NCI-H128 (cell line): ENCODE data around the gene OR1D2.
"Not testable (repeated sequence)": the region's sequence is repeated elsewhere in the genome, so short reads cannot be mapped to it uniquely, and the experiment has no call there.

Experiments
- DNase-seq: peaks from one replicate; lab custom pipeline; 2025; ENCODE audit not compliant: unreplicated experiment; lab: John Stamatoyannopoulos, UW

OR1D2 gene, protein sequence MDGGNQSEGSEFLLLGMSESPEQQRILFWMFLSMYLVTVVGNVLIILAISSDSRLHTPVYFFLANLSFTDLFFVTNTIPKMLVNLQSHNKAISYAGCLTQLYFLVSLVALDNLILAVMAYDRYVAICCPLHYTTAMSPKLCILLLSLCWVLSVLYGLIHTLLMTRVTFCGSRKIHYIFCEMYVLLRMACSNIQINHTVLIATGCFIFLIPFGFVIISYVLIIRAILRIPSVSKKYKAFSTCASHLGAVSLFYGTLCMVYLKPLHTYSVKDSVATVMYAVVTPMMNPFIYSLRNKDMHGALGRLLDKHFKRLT

GRCh38 chr17:3104322-3104721, at the start of gene OR1D2:
OR1D2 (minus strand) TSS chr17:3104422; CDS start chr17:3092996, 11,426 bp downstream.
- no peak for DNase-seq

DNA sequence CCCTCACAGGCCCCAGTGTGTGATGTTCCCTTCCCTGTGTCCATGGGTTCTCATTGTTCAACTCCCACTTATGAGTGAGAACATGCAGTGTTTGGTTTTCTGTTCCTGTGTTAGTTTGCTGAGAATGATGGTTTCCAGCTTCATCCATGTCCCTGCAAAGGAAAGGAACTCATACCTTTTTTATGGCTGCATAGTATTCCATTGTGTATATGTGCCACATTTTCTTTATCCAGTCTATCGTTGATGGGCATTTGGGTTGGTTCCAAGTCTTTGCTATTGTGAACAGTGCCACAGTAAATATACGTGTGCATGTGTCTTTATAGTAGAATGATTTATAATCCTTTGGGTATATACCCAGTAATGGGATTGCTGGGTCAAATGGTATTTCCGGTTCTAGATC, 33.3 kb upstream of the OR1D2 start:
- not testable (repeated sequence) for DNase-seq

DNA sequence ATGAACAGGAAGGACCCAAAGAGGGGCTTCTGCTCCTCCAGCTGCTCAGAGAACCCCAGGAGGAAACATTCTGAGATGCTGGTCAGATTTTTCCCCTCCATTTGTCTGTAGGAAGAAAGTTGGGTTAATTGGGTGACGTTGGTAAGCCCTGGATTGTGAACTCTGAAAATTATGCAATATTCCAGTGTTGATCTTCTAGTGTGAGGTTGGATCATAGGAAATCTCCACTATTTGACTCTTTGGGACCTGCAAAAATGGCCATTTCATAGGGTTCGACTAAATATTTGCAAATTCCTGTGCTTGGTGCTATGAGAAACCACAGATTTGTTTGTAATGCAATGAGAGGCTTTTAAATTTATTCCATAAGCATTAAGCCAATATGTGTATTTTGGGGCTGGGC, 23.2 kb upstream of the OR1D2 start, which contains the start of gene OR1G1:
Gene OR1G1 (minus strand): TSS at position 101 of the 400 bp plus-strand sequence. CDS start 0 bp downstream, at position 101.
- no peak for DNase-seq

GRCh38 chr17:3073850-3074249, 30.4 kb downstream of the OR1D2 start:
- DNase-seq, result not testable (repeated sequence)

DNA sequence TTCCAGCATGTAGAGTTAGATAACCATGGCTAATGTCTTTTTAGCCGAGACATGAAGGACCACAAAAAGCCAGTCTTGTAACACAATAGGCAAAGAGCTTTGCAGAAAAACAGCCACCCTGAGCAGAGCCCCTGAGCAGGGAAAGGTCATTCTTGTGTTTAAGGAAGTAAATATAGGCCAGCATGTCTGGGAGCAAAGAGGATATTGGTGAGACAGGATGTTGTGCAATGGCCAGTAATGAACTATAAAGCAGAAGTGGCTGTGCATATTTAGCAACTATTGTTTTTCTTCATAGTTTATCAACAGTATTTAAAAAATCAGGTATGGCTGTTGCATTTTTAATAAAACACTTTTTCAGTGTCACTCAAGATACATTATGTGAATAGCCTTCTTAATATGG, 39.0 kb downstream of the OR1D2 start:
- not testable (repeated sequence) for DNase-seq

GRCh38 chr17:3063507-3063906, 40.7 kb downstream of the OR1D2 start, which contains the start of gene OR1D5:
OR1D5 (minus strand) TSS chr17:3063607; CDS start chr17:3063607, 0 bp downstream.
- DNase-seq, result not testable (repeated sequence)

DNA sequence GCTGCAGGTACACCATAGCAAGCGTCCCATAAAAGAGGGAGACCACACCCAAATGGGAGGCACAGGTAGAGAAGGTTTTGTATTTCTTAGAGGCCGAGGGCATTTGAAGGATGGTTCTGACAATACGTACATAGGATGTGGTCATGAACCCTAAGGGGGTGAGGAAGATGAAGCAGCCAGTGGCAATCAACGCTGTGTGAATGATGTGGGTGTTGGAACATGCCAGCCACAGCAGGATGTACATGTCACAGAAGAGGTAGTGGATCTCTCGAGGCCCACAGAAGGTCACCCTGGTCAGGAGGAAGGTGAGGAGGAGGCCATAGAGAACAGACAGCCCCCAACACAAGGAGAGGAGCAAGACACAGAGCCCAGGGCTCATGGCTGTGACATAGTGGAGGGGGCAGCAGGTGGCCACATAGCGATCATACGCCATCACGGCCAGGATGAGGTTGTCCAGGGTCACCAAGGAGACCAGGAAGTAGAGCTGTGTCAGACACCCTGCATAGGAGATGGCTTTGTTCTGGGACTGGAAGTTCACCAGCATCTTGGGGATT, 41.3 kb downstream of the OR1D2 start:
- not testable (repeated sequence) for DNase-seq

- DNase-seq, result not testable (repeated sequence)
These were observed 49.4 kb downstream of the OR1D2 start for GRCh38 chr17:3054868-3055267.

DNA sequence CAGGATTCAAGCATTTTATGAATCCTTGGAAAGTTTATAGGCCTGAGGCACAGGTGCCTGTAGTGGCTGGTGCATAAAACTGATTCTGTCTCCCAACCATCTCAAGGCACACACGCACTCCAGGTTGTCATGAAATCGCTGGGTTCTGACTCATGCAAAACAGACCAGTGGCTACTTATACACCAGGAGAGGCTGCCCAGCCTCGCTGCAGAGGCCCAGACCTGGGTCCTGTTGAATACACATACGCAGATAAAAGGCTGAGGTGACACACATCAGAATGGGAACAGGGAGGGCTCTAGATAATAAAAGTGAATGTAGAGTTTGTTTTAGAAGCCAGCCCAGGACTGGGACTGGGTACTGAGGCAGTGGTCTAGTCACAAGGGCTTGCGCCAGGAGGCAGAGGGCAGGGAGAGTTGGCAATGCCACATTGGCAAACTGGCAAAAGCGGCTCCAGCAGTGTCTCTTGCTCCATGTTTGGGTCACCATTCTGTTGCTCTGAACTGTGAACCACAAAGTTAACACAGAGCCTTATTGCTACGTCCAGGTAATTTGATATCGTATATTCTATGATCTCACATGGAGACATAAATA, 54.4 kb downstream of the OR1D2 start:
- no peak for DNase-seq

DNA sequence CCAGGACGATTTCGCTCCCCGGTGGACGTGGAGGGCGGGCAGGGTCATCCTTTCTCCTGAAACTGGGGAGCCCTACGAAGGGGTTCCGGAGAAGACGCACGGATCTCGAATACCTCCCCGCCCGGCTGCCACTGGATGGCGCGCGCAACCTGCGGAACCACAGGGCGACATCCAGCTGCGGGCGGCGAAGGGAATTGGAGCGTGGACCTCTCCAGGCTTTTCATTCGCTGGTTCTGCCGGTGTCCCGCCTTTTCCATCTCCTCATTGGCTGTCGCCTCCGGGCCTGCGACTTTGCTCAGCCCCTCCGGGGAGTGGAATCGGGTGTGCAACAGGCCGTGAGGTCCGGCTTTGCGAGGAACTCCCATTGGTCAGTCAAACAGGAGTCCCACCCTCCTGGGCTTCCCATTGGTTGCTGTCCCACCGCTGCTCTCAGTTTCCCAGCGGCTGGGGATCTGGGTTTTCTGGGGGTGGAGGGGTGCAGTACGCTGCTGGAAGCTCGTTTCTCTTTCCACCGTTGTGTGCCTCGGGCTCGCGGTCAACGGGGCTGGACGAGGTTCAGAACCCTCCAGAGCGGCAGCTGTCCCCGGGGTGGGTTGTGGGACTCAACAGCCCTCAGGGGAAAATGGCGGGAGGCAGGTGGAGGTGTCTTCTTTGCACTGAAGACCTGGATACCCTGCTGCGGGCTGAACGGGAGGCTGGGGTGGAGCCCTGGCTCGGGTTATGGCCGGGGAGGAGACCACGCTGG, 55.3 kb downstream of the OR1D2 start:
- DNase-seq, result peak; percentile 79

- DNase-seq, result no peak
These were observed 57.5 kb downstream of the OR1D2 start for GRCh38 chr17:3046753-3047152.

DNA sequence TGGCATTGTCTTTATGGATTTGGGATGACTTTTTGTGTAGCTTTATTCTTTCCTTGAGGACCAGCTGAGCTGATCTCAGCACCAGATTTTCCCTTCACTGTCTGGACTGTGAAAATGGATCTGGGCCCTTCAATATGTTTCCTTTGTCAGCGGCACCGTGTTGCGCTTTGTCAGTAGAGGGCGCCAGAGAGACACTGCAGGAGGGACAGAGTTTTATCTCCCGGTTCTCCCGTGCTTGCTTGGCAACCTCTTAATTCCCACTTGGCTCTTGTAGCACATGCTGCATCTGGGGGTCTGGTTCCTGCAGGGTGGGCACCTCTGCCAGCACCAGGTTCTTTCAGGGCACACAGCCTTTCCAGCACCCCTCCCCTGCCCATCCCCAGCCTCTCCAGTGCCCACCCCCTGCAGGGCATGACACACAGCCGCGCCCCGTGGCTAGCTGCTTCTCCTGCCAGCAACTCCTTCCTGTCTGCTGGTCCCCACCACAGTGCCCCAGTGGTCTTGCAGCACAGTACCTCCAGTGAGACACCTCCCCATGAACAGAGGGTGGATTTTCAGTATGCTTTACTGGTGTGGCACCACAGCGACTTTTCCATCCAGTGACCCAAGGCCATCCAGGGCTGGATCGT, 60.4 kb downstream of the OR1D2 start:
- DNase-seq, result no peak

GRCh38 chr17:3040882-3041281, 63.3 kb downstream of the OR1D2 start:
- no peak for DNase-seq

- DNase-seq, result no peak
These were observed 64.5 kb downstream of the OR1D2 start for GRCh38 chr17:3039736-3040135.

DNA sequence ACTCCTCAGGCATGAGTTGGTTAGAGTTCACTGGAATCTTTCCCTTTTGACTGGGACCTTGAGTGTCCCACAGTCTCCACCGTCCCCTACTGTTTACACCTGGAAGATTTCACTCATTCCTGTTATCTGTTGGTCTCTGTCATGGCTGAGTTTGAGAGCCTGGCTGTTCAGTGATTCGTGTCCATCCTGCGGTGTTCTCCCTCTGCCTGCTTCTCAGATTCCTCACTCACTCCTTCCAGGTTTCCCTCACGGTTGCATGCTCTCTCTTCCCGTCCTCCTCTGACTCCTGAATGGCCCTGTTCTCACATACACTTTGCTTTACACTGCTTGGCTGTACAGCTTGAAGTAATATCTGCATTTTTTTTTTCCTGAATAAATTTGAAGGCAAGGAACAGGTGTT, 65.3 kb downstream of the OR1D2 start:
- no peak for DNase-seq
